ENCODE measurements around the gene FOXA2.

Gene FOXA2

GRCh38 chr20:22582964-22583772 is 1.2 kb downstream of the FOXA2 start:
- H3K18ac ChIP-seq (ENCODE audit: low read length): peak overlapping the region; percentile 16
- H3K36me3 ChIP-seq (ENCODE audit: control insufficient read depth, insufficient read depth, low read length): no peaks in the 10 kb centered on the region
- no peak overlapping the region for H2AK5ac ChIP-seq (ENCODE audit: low read length)
- H3K9ac ChIP-seq (ENCODE audit: low read length): peak overlapping the region; percentile 74
- H3K4me2 ChIP-seq (ENCODE audit: low read length): peak overlapping the region; percentile 50
- H3K4ac ChIP-seq (ENCODE audit: low read depth, low read length): peak overlapping the region; percentile 6
- DNase-seq: no peak
- H3K4me3 ChIP-seq (ENCODE audit: low read length): peak overlapping the region; percentile 51
- no peak overlapping the region for H4K8ac ChIP-seq (ENCODE audit: low read depth, low read length)
- no peaks in the 10 kb centered on the region for H3K4me1 ChIP-seq (ENCODE audit: control insufficient read depth, low read depth, low read length)
- H3K79me2 ChIP-seq (ENCODE audit: control insufficient read depth, insufficient read depth, low read length): no peaks in the 10 kb centered on the region
- no peak overlapping the region for H2BK5ac ChIP-seq (ENCODE audit: low read length)
- H2BK120ac ChIP-seq (ENCODE audit: low read depth, low read length): no peak overlapping the region
- peaks cover 61% of the 10 kb centered on the region for H3K27me3 ChIP-seq (ENCODE audit: insufficient read depth, low read length, poor library complexity)
- H3K23ac ChIP-seq (ENCODE audit: low read length): peak overlapping the region; percentile 76
- no CpG with 5 or more reads among the region's 66 CpGs for WGBS (ENCODE audit: extremely low coverage, insufficient coverage, low lambda C conversion rate)
- H3K56ac ChIP-seq (ENCODE audit: low read length): peak overlapping the region; percentile 85
- no peak overlapping the region for H4K5ac ChIP-seq (ENCODE audit: low read length)
- H3K79me1 ChIP-seq (ENCODE audit: low read length): no peaks in the 10 kb centered on the region
- no peak overlapping the region for H2BK15ac ChIP-seq (replicated peaks; ENCODE audit: low read depth)
- no peak overlapping the region for H3K27ac ChIP-seq (ENCODE audit: low read depth, low read length)

DNA sequence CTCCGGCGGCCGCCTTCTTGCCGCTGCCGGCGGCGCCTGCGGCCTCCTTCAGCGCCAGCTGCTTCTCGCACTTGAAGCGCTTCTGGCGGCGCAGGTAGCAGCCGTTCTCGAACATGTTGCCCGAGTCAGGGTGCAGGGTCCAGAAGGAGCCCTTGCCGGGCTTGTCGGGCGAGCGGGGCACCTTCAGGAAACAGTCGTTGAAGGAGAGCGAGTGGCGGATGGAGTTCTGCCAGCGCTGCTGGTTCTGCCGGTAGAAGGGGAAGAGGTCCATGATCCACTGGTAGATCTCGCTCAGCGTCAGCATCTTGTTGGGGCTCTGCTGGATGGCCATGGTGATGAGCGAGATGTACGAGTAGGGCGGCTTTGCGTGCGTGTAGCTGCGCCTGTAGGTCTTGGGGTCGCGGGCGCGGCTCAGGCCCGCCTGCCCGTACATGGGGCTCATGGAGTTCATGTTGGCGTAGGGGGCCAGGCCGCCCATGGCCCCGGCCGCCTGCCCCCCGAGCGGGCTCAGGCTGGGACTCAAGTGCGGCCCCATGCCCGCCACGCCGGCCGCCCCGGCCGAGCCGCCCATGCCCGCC is 1.9 kb downstream of the FOXA2 start:
- peak overlapping the region; percentile 16 for H3K18ac ChIP-seq (ENCODE audit: low read length)
- H4K8ac ChIP-seq (ENCODE audit: low read depth, low read length): no peak overlapping the region
- no peak overlapping the region for H2BK15ac ChIP-seq (replicated peaks; ENCODE audit: low read depth)
- no peaks in the 10 kb centered on the region for H3K79me1 ChIP-seq (ENCODE audit: low read length)
- no peaks in the 10 kb centered on the region for H3K4me1 ChIP-seq (ENCODE audit: control insufficient read depth, low read depth, low read length)
- no peak for DNase-seq
- no peak overlapping the region for H4K5ac ChIP-seq (ENCODE audit: low read length)
- H3K27me3 ChIP-seq (ENCODE audit: insufficient read depth, low read length, poor library complexity): peaks cover 65% of the 10 kb centered on the region
- WGBS (ENCODE audit: extremely low coverage, insufficient coverage, low lambda C conversion rate): no CpG with 5 or more reads among the region's 54 CpGs
- peak overlapping the region; percentile 85 for H3K56ac ChIP-seq (ENCODE audit: low read length)
- no peak overlapping the region for H2AK5ac ChIP-seq (ENCODE audit: low read length)
- H2BK120ac ChIP-seq (ENCODE audit: low read depth, low read length): no peak overlapping the region
- H3K4me3 ChIP-seq (ENCODE audit: low read length): peak overlapping the region; percentile 51
- H3K36me3 ChIP-seq (ENCODE audit: control insufficient read depth, insufficient read depth, low read length): no peaks in the 10 kb centered on the region
- no peak overlapping the region for H3K27ac ChIP-seq (ENCODE audit: low read depth, low read length)
- H3K23ac ChIP-seq (ENCODE audit: low read length): peak overlapping the region; percentile 76
- peak overlapping the region; percentile 74 for H3K9ac ChIP-seq (ENCODE audit: low read length)
- H3K79me2 ChIP-seq (ENCODE audit: control insufficient read depth, insufficient read depth, low read length): no peaks in the 10 kb centered on the region
- H3K4me2 ChIP-seq (ENCODE audit: low read length): peak overlapping the region; percentile 50
- H3K4ac ChIP-seq (ENCODE audit: low read depth, low read length): no peak overlapping the region
- no peak overlapping the region for H2BK5ac ChIP-seq (ENCODE audit: low read length)

- H3K9ac ChIP-seq (ENCODE audit: low read length): peak overlapping the region; percentile 74
- WGBS (ENCODE audit: extremely low coverage, insufficient coverage, low lambda C conversion rate): no CpG with 5 or more reads among the region's 54 CpGs
- H4K5ac ChIP-seq (ENCODE audit: low read length): no peak overlapping the region
- H2BK120ac ChIP-seq (ENCODE audit: low read depth, low read length): no peak overlapping the region
- no peak overlapping the region for H2BK5ac ChIP-seq (ENCODE audit: low read length)
- DNase-seq: no peak
- no peak overlapping the region for H2BK15ac ChIP-seq (replicated peaks; ENCODE audit: low read depth)
- H3K4ac ChIP-seq (ENCODE audit: low read depth, low read length): no peak overlapping the region
- peak overlapping the region; percentile 4 for H3K18ac ChIP-seq (ENCODE audit: low read length)
- no peak overlapping the region for H3K27ac ChIP-seq (ENCODE audit: low read depth, low read length)
- H3K4me2 ChIP-seq (ENCODE audit: low read length): peak overlapping the region; percentile 4
- no peak overlapping the region for H2AK5ac ChIP-seq (ENCODE audit: low read length)
- H3K79me1 ChIP-seq (ENCODE audit: low read length): no peaks in the 10 kb centered on the region
- H3K79me2 ChIP-seq (ENCODE audit: control insufficient read depth, insufficient read depth, low read length): no peaks in the 10 kb centered on the region
- peaks cover 67% of the 10 kb centered on the region for H3K27me3 ChIP-seq (ENCODE audit: insufficient read depth, low read length, poor library complexity)
- peak overlapping the region; percentile 85 for H3K56ac ChIP-seq (ENCODE audit: low read length)
- no peaks in the 10 kb centered on the region for H3K36me3 ChIP-seq (ENCODE audit: control insufficient read depth, insufficient read depth, low read length)
- no peak overlapping the region for H4K8ac ChIP-seq (ENCODE audit: low read depth, low read length)
- no peak overlapping the region for H3K4me3 ChIP-seq (ENCODE audit: low read length)
- H3K23ac ChIP-seq (ENCODE audit: low read length): no peak overlapping the region
- H3K4me1 ChIP-seq (ENCODE audit: control insufficient read depth, low read depth, low read length): no peaks in the 10 kb centered on the region
Measured at GRCh38 chr20:22581437-22582385, 2.7 kb downstream of the FOXA2 start.

DNA sequence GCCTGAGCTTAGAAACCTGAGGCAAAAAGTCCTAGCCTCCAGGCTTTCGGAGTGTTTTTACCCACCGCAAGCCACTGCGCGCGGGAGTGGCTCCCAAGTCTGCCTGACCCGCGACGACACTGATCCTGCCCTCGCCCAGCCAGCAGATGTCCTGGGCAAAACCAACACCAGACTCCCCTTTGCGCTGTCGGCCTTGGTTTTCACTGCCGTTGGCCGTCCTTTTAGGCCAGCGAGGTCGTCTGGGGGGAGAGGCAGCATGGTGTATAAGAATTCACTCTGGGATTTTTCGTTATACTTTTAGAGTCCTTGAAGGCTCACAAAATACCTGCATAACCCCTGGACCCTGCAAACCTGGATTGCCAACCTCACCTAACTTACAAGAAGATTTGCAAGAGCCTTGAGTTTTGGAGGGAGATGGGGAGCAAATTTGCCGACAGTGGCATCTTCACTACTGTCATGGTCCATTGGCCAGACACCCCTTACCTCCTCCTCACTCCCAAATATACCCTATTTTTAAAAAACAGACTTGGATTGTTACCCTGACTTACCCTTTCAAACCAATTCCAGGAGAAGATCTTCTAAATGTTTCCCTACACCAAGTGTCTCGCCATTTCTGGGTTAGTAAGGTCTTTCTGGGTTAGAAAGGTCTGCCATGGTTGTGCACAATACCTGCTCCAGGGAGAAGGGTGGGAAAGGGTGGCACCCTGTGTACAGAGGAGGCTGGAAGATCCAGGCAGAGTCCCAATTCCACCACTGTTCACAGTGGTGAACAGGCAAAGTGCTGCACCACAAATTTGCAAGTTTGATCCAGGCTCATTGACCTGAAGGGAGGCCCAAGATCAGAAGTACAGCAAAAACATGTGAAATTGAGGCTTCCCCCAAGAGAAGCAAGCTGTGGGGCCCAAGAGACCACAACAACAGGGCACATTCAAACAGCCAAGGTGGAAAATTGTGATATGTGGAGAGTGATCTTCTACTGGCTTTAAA is 4.4 kb downstream of the FOXA2 start:
- Histone ChIP-seq H4K5ac (ENCODE audit: low read length) (no peak overlapping the region), H3K4me1 (ENCODE audit: control insufficient read depth, low read depth, low read length) (peaks cover 4% of the 10 kb centered on the region), H3K79me2 (ENCODE audit: control insufficient read depth, insufficient read depth, low read length) (no peaks in the 10 kb centered on the region)

DNA sequence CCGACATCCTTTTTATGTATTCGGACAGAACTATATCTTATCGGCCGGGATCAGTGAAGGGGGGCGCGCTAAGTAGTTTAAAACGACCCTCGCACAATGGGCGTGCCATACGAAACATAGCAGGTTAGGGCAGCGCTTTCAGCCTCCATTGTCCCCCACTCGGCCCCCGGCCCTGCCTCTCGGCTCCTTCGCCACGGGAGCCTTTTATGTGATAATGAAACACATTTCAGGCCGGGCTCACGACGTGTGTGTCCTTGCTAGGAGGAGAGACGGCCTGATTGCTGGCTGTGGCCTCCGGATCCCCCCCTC is 5.3 kb downstream of the FOXA2 start:
- H3K9ac ChIP-seq (ENCODE audit: low read length): no peak overlapping the region

More for the DNA sequence above, 4.4 kb downstream of the FOXA2 start:
- Histone ChIP-seq H3K79me1 (ENCODE audit: low read length) (no peaks in the 10 kb centered on the region), H3K27ac (ENCODE audit: low read depth, low read length) (peak overlapping the region; percentile 38), H3K4me3 (ENCODE audit: low read length) (no peak overlapping the region), H2BK15ac (replicated peaks; ENCODE audit: low read depth) (no peak overlapping the region), H2AK5ac (ENCODE audit: low read length) (no peak overlapping the region), H2BK5ac (ENCODE audit: low read length) (peak overlapping the region; percentile 56), H3K23ac (ENCODE audit: low read length) (peak overlapping the region; percentile 33), H3K27me3 (ENCODE audit: insufficient read depth, low read length, poor library complexity) (peaks cover 63% of the 10 kb centered on the region), H3K18ac (ENCODE audit: low read length) (peak overlapping the region; percentile 36), H3K4me2 (ENCODE audit: low read length) (no peak overlapping the region), H3K36me3 (ENCODE audit: control insufficient read depth, insufficient read depth, low read length) (no peaks in the 10 kb centered on the region), H2BK120ac (ENCODE audit: low read depth, low read length) (no peak overlapping the region), H3K56ac (ENCODE audit: low read length) (peak overlapping the region; percentile 65), H3K9ac (ENCODE audit: low read length) (peak overlapping the region; percentile 52), H3K4ac (ENCODE audit: low read depth, low read length) (no peak overlapping the region), H4K8ac (ENCODE audit: low read depth, low read length) (no peak overlapping the region)
- no CpG with 5 or more reads among the region's 18 CpGs for WGBS (ENCODE audit: extremely low coverage, insufficient coverage, low lambda C conversion rate)
- DNase-seq: peak; percentile 56

More for the DNA sequence above, 5.3 kb downstream of the FOXA2 start:
- Histone ChIP-seq H3K56ac (ENCODE audit: low read length) (no peak overlapping the region), H2AK5ac (ENCODE audit: low read length) (no peak overlapping the region), H3K4me1 (ENCODE audit: control insufficient read depth, low read depth, low read length) (peaks cover 6% of the 10 kb centered on the region), H2BK15ac (replicated peaks; ENCODE audit: low read depth) (no peak overlapping the region), H4K5ac (ENCODE audit: low read length) (no peak overlapping the region), H3K79me2 (ENCODE audit: control insufficient read depth, insufficient read depth, low read length) (no peaks in the 10 kb centered on the region), H3K4ac (ENCODE audit: low read depth, low read length) (no peak overlapping the region), H3K4me3 (ENCODE audit: low read length) (no peak overlapping the region), H3K79me1 (ENCODE audit: low read length) (no peaks in the 10 kb centered on the region), H4K8ac (ENCODE audit: low read depth, low read length) (no peak overlapping the region), H3K18ac (ENCODE audit: low read length) (no peak overlapping the region), H3K36me3 (ENCODE audit: control insufficient read depth, insufficient read depth, low read length) (no peaks in the 10 kb centered on the region), H3K4me2 (ENCODE audit: low read length) (no peak overlapping the region), H2BK5ac (ENCODE audit: low read length) (no peak overlapping the region), H3K27ac (ENCODE audit: low read depth, low read length) (no peak overlapping the region), H3K27me3 (ENCODE audit: insufficient read depth, low read length, poor library complexity) (peaks cover 63% of the 10 kb centered on the region), H3K23ac (ENCODE audit: low read length) (no peak overlapping the region), H2BK120ac (ENCODE audit: low read depth, low read length) (no peak overlapping the region)
- peak; percentile 95 for DNase-seq
- no CpG with 5 or more reads among the region's 21 CpGs for WGBS (ENCODE audit: extremely low coverage, insufficient coverage, low lambda C conversion rate)

All from mesendoderm (in vitro differentiated cells).